ENCODE data around the gene KCNQ1. TPM values are rescaled to one million over a fixed set of nuclear protein-coding genes. Genes with fewer than 3 reads are reported as not detected.

The KCNQ1 gene
- total RNA-seq, 1 donor from 2014 or later = 0.07 TPM

DNA sequence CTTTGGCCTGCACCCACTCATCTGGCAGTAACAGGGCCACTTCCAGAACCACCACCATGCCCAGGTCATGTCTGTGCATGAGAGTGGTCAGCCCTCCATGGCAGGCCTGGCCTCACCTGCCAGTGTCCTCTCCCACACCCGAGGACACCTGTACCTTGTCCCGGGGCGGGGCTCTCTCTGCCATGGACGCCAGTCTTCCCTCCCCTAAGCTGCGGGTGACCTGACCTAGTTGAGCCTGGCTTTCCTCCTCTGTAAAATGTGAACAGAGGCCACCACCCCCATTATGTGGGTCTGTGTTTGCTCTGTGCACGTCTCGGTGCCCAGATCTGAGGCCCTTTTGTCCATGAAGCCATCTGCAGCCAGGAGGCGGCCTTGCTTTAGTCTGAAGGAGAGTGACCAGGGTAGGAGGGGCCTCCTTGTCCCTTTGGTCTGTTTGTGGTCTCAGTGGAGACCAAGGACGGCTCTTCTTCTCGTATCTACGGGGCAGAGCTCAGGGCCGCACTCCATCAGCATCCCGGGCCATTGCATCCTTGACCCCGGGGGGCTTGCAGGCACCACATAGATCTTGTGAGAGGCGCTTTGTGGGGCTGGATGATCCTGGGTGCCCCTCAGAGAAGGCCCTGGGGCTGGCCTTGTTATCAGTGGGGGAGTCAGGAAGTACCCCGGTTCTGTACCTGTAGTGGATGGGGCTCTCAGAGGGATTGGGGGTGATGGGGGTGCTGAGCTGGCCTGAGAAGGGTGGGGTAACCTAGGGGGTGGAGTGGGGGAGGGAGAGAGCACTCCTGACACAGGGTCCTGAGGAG is 121.6 kb downstream of the KCNQ1 start:
- no peak for DNase-seq (ENCODE audit: low read depth, low spot score)

GRCh38 chr11:2567026-2567671 is 122.3 kb downstream of the KCNQ1 start:
- DNase-seq (ENCODE audit: low read depth, low spot score) = no peak

GRCh38 chr11:2569321-2569721 is 124.5 kb downstream of the KCNQ1 start:
- DNase-seq (ENCODE audit: low read depth, low spot score) = no peak

DNA sequence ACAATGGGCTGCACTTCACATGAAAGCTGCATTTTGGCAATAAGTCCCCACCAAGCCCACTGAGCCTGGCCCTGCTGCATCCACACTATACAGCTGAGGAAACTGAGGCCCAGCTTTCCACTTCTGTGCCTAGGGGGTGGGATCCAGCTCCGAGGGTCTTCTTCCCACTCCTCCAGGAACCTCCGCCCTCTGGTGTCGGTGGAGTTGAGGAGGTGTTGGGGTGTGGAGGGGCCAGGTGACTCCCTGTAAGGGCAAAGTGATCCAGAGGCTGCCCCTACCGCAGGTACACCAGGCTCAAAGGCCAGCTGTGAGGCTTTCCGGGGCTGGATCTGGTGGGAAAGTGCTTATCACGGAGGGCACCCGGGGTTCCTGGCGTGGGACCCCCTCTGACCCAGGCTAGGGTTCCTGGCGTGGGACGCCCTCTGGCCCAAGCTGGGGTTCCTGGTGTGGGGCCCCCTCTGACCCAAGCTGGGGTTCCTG is 125.0 kb downstream of the KCNQ1 start:
- no peak for DNase-seq (ENCODE audit: low read depth, low spot score)

DNA sequence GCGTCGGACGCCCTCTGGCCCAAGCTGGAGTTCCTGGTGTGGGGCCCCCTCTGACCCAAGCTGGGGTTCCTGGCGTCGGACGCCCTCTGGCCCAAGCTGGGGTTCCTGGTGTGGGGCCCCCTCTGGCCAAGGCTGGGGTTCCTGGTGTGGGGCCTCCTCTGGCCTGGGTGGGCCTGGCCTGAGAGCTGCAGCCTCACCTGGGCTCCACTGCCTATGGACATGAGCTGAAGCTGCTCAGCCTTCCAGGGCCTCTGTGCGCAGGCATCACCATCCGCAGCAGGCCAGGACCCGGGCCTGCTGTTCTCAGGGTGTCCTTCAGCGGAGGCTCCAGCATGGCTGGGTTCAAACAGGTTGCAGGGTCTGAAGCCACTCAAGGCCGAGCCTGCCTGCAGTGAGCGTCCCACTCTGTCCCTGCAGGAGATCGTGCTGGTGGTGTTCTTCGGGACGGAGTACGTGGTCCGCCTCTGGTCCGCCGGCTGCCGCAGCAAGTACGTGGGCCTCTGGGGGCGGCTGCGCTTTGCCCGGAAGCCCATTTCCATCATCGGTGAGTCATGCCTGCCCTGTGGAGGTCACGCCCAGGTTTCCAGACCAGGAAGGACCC is 125.5 kb downstream of the KCNQ1 start:
- no peak for DNase-seq (ENCODE audit: low read depth, low spot score)

DNA sequence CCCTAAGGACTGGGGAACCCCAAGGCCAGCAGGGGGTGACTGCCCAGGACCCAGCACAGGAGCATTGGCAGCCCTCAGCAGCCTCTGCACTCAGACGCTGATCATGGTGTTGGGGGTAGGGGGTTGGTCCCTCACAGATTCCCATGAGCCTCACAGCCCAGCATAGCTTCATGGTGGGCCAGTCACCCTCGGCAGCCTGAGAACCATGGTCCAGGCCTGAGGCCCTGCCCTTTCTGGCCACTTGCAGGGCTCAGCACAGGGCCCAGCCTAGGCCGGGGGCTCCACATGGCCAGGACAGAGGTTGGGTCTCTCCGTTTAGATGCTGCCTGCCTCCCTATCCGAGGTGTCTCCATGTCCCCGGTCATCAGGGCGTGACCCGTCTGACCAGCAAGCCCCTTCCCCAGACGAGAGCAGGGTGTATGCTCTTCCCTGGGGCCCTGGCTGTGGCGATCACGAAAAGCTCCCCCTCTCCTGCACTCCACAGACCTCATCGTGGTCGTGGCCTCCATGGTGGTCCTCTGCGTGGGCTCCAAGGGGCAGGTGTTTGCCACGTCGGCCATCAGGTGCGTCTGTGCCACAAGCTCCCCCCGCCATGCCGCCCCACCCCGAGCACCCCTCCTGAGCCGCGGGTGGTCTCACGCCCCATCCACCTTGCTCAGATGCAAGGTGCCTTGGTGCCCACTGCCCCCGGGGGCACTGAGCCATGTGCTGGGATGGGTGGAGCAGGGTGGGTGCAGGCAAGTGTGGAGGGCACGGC is 126.2 kb downstream of the KCNQ1 start:
- no peak for DNase-seq (ENCODE audit: low read depth, low spot score)

GRCh38 chr11:2571598-2572281 is 126.9 kb downstream of the KCNQ1 start:
- DNase-seq (ENCODE audit: low read depth, low spot score) = no peak

GRCh38 chr11:2572491-2573239 is 127.9 kb downstream of the KCNQ1 start:
- no peak for DNase-seq (ENCODE audit: low read depth, low spot score)

DNA sequence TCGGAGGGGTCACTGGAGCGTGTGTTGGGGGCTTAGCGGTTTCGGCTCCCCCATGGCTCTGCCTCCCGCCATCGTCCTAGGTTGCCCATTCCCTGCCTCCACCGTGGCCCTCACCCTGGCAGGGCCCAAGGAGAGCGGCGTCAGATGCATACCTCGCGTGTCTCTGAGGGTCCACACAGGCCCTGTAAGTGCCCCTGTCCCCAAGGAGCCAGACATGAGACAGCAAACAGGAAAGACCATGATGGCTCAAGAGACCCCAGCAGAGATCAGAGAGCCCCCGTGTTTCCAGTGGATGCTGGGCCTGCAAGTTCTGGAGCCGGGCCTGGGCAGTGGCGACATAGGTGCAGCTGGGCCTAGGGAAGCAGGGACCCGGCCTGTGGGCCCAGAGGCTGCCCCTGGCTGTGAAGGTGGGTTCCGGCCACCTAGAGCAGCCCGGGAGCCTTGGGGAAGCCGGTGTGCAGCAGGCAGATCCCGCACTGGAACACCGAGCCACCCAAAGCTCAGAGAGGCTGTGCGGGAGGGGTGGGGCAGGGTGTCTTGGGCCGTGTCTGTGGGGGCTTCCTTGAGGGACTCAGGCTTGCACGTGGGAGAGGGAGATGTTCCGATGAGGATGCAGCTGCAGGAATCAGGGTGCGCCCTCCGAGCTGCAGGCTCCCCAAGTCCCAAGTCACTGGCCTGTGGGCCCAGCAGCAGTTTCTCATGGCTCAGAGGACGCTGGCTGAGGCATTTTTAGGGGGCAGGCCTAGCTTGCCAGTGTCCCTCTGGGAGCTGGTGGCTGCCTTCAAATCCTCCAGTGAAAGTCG is 128.6 kb downstream of the KCNQ1 start:
- DNase-seq (ENCODE audit: low read depth, low spot score) = no peak

DNA sequence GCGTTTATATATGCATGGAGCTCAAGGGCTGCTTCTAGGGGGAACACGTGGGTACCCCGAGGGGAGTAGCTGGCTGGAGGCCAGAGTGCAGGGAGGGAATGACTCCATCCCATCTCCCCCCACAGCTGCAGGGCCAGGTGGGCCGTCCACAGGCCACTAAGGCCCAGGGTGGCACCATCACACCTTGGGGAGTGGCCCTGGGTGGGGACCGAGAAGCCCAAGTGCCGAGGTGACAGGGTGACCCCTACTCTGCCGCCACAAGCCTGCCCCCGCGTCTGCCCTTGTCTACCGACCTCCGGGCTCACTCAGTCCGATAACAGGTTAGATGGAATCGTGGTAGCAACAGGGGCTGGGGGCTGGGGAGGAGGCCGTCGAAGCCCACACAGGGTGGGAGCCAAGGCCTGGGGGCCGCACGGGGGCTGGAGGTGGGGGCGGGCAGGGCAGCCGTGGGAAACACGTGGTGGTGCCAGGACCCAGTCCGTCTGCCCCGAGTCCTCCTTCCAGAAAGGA is 129.3 kb downstream of the KCNQ1 start:
- no peak for DNase-seq (ENCODE audit: low read depth, low spot score)

GRCh38 chr11:2574553-2575535 is 130.0 kb downstream of the KCNQ1 start:
- DNase-seq (ENCODE audit: low read depth, low spot score) = no peak

DNA sequence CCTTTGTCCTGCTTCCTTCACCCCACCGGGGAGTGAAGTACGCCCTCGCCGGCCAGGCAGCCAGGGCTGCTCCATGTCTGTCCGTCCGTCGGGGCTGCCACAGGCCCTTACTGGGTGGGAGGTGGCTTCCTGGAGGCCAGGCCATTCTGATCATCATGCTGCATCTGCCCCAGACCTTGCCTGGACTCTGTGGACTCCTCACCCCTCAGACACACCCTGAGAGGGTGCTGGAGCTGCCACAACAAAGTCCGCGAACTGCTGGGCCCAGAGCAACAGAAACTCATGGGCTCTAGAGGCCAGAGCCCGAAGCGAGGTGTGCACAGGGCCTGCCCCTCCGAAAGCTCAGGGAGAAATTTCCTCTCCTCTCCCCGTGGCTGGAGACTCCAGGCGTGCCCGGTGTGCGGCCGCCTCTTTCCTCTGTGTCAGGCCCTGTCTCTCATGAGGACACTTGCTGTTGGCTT is 130.8 kb downstream of the KCNQ1 start:
- DNase-seq (ENCODE audit: low read depth, low spot score) = no peak

DNA sequence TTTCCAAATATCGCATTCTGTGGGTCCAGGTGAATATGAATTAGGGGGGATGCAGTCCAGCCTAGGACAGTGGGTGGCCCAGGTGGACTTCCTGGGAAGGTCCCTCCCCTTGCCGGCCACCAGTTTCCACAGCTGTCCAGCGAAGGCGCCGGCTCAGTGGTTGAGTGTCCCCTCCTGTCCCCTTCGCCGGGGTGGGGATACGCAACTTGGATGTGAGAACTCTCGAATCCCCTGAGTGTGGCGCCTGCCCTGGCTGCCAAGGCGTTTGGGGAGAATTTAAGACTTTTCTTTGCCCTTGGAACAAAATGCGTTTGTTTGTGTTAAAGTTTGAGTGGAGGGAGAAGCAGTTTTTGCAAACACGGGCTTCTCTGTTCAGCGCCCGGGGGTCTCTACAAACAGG is 131.3 kb downstream of the KCNQ1 start:
- no peak for DNase-seq (ENCODE audit: low read depth, low spot score)

DNA sequence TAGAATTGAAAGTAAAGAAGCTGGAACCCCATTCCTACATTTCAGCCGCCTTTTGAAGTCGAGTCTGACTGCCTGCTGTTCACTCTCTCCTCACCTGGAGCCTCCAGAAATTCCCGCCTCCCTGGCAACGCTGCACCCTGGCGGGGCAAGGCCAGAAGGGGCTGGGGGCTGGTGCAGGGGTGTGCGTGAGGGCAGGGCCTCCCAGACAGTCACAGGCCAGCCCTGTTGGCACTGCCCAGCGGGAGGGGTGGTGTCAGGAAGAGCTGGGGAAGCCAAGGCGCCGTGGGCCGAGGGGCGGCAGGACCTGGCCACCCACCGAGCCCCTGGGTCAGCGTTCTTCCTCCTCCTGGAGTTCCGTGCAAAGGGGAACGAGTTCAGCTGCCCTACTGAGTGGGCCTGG is 131.7 kb downstream of the KCNQ1 start:
- DNase-seq (ENCODE audit: low read depth, low spot score) = no peak

- no peak for DNase-seq (ENCODE audit: low read depth, low spot score)
Observed at GRCh38 chr11:2577031-2577990, 132.5 kb downstream of the KCNQ1 start.

DNA sequence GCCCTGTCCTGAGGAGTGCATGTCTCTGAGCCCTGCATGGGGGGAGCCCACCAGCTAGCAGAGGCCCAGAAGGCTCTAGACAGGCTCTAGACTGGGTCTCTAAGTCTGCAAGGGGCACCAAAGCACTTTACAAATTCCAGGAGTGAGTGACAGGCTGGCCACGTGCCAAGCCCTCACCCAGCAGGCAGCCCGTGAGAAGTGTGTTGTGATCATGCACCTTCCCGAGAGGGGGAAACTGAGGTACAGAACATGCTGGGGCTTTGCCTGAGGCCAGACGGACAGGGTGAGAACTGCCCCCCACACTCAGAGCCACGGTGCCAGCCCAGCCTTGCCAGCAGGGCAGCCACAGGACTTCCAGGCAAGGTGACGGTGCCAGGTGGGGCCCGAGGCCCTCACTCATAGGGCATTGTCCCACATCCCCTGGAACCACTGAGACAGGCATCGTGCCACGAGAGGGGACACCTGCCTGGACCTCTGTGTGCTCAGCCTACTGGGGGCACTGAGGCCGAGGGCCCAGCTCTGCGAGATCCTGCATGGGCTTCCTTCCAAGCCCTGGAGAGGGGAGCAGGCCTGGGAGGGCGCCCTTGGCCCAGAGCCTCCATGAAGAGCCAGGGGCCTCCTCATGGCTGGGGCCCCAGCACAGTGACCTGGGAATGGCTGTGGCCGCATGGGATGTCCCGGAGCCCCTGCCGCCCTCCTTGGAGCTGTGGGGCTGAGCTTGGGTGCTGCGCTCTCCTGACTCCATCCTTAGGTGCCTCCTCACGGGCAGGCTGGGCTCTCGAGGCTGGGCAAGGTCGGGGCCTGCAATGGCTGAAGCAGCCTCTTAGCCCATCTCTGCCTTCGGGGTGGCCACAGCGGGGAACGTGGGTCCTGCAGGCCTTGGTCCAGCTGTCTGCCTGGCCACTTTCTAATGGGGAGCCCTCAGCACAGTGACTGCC is 133.5 kb downstream of the KCNQ1 start:
- DNase-seq (ENCODE audit: low read depth, low spot score) = no peak

Measured in pulmonary artery endothelial cell (primary cell).